Ovary (tissue), 9 donors: ENCODE measurements around the gene LAIR1. TPM values are rescaled to one million over a fixed set of nuclear protein-coding genes. Genes with fewer than 3 reads are reported as not detected.

Source experiments
- DNase-seq, 5 donors: peaks; one replicate each; pipeline ENCODE4 v3.0.0-alpha.2; 2019 to 2020
- H3K27ac ChIP-seq, 2 donors: fragments of 200-600 bp; one replicate each; pipeline versions ENCODE4 v1.5.1 to v1.8.0; 2019 to 2022
- H3K27me3 ChIP-seq: fragments of 200-600 bp; one replicate; pipeline ENCODE4 v1.8.0; 2022
- H3K36me3 ChIP-seq: fragments of 200-600 bp; sonication (generic); one replicate; pipeline ENCODE4 v1.5.1; 2019
- H3K4me1 ChIP-seq: one replicate; pipeline ENCODE4 v1.8.1; 2013; ENCODE audit warnings: mild to moderate bottlenecking, moderate library complexity; ENCODE audit not compliant: insufficient read depth
- H3K4me3 ChIP-seq: fragments of 200-600 bp; sonication (generic); one replicate; pipeline ENCODE4 v1.5.1; 2017
- H3K9me3 ChIP-seq, 2 donors: fragments of 200-600 bp in 1 of 2; sonication (generic) in 1 of 2; one replicate each; pipeline versions ENCODE4 v1.5.1 to v1.8.1; 2013 to 2019; ENCODE audit warnings: mild to moderate bottlenecking in 1 of 2, moderate library complexity in 1 of 2
- EP300 ChIP-seq: sonication (generic); formaldehyde crosslinking; IDR thresholded peaks from one replicate; pipeline ENCODE4 v1.6.1; 2017; ENCODE audit warnings: antibody characterized with exemption
- POLR2A ChIP-seq: fragments of 450-650 bp; IDR thresholded peaks from one replicate; pipeline ENCODE4 v1.6.1; 2017; ENCODE audit warnings: antibody characterized with exemption, mild to moderate bottlenecking, moderate library complexity
- WGBS, 3 donors: extraction: QIAGEN DNeasy Blood & Tissue Kit in 1 of 3; methylation state at CpG; one replicate each; pipeline versions ENCODE4 v1.1.5 to v1.1.7; 2013 to 2017; 5-methylcytosine and 5-hydroxymethylcytosine counted together
- intact Hi-C, 4 donors: fragments of 100-400 bp; cut with DNase I; formaldehyde crosslinking; loops; one replicate each; pipeline versions ENCODE4 v1.11.0 to v1.15.1; 2022 to 2023
- polyA plus RNA-seq, 2 donors: library from polyadenylated mRNA; stranded (reverse); fragments of 200-250 nt in 1 of 2; fragments of 350-450 nt in 1 of 2; fragmentation: Illumina TruSeq in 1 of 2; extraction: RNeasy Lipid Tissue Mini Kit (QIAGEN cat#74804) in 1 of 2; gene quantifications; one replicate each; pipeline ENCODE4 v1.2.3, GENCODE V29; 2013 to 2014
- total RNA-seq, 7 donors: library from RNA; depleted of rRNA in 2 of 7; stranded (reverse); fragments of >200 nt in 2 of 7; fragmentation: NEBNext Ultra II Directional in 3 of 7; extraction: Animal tissue kit (Norgen Biotek cat#: 25700) in 3 of 7; gene quantifications; one replicate each; pipeline versions ENCODE4 v1.1.0 to v1.2.4, GENCODE V29; 2016 to 2023
- TF ChIP-seq, protein P1 (sequence below), 3 donors: fragments of 450-650 bp in 2 of 3; fragments of 200-600 bp in 1 of 3; IDR thresholded peaks; one replicate each; pipeline versions ENCODE4 v1.5.1 to v1.8.0; 2016 to 2022; ENCODE audit warnings: antibody characterized with exemption in 3 of 3, mild to moderate bottlenecking in 1 of 3
- donor health status: DM: no; HTN: no; CAD: no; lungs with moderate emphysema.
- donor health status: DM: no; HTN: no; CAD: no.
- donor health status: Bipolar disorder and iron deficiency.
- donor health status: DM: yes; HTN: yes; CAD: no.
- donor health status: DM: no; HTN: no; CAD: no.
- donor health status: DM: yes; HTN: yes; CAD: no.

LAIR1 gene
- total and polyA plus RNA-seq, 9 donors, result 4.7 to 22.2 (median 6.9) TPM

DNA sequence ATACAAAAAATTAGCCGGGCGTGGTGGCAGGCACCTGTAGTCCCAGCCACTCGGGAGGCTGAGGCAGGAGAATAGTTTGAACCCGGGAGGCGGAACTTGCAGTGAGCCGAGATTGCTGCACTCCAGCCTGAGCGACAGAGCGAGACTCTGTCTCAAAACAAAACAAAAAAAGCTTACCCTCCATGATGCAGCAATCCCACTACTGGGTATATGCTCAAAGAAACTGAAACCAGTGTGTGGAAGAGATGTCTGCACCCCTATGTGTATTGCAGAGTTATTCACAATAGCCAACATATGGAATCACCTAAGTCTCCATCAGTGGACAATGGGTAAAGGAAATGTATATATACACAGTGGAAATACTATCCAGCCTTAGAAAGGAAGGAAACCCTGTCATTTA is 31.0 kb upstream of the LAIR1 start:
- TF ChIP-seq, protein P1, sequence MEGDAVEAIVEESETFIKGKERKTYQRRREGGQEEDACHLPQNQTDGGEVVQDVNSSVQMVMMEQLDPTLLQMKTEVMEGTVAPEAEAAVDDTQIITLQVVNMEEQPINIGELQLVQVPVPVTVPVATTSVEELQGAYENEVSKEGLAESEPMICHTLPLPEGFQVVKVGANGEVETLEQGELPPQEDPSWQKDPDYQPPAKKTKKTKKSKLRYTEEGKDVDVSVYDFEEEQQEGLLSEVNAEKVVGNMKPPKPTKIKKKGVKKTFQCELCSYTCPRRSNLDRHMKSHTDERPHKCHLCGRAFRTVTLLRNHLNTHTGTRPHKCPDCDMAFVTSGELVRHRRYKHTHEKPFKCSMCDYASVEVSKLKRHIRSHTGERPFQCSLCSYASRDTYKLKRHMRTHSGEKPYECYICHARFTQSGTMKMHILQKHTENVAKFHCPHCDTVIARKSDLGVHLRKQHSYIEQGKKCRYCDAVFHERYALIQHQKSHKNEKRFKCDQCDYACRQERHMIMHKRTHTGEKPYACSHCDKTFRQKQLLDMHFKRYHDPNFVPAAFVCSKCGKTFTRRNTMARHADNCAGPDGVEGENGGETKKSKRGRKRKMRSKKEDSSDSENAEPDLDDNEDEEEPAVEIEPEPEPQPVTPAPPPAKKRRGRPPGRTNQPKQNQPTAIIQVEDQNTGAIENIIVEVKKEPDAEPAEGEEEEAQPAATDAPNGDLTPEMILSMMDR (IDR thresholded peaks at IDR 0.05), result no peak
- TF ChIP-seq EP300, result no peak
- no peak for TF ChIP-seq POLR2A
- Histone ChIP-seq H3K36me3 (no peaks in the 10 kb centered on the region), H3K4me1 (no peaks in the 10 kb centered on the region), H3K27me3 (no peaks in the 10 kb centered on the region), H3K9me3 (no peaks in the 10 kb centered on the region), H3K4me3 (no peak overlapping the region), H3K27ac (no peak overlapping the region)
- intact Hi-C loops, result no loop called here
- DNase-seq, result no peak
- 74 to 88% (median 87%) methylated on average over 8 of the region's 8 CpGs for WGBS, 3 donors

DNA sequence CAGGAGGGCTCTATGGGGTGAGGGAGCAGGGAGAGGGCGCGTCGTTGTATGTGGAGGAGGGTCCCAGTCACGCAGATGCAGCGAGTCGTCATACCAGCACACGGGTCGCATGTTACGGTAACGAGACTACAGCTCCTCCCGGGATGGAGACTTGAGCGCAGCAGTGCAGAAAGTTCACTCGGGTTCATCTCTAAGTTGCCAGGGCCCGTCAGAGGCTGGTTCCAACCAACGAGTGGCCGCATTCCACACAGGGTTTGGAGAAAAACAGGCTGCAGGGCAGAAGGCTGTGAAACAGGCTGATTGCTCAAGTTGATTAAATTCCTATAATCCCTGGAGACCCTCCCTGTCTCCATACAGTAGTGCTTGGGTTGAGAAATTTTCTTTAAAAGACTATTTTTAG is 28.6 kb upstream of the LAIR1 start:
- intact Hi-C loops, result no loop called here
- WGBS, 3 donors, result 37 to 47% (median 42%) methylated on average over 16 of the region's 16 CpGs
- H3K4me1 ChIP-seq, result no peaks in the 10 kb centered on the region
- H3K27me3 ChIP-seq, result no peaks in the 10 kb centered on the region
- no peak for TF ChIP-seq POLR2A
- TF ChIP-seq EP300, result no peak
- TF ChIP-seq, protein P1 (IDR thresholded peaks at IDR 0.05), result no peak
- H3K9me3 ChIP-seq, result no peaks in the 10 kb centered on the region
- no peak overlapping the region for H3K4me3 ChIP-seq
- DNase-seq, result no peak
- H3K36me3 ChIP-seq, result no peaks in the 10 kb centered on the region
- no peak overlapping the region for H3K27ac ChIP-seq

DNA sequence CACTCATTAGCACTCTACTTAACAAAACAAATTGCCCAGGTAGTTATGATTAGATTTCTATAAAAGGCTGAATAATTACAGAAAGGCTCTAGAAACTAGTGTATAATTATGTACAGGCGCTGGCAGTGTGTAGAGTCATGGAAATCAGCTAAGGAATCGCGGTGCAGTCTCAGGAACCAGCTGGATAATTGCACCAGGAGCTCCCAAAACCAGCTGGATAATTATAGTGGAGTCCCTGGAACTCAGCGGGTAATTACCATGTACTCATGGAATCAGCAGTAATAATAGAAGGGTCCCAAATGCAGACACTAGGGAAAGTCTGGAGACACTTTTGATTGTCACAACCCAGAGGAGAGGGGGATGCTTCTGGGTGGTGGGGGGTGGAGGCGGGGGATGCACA is 27.4 kb upstream of the LAIR1 start:
- intact Hi-C loops, result no loop called here
- Histone ChIP-seq H3K4me3 (no peak overlapping the region), H3K9me3 (no peaks in the 10 kb centered on the region), H3K27me3 (no peaks in the 10 kb centered on the region), H3K36me3 (no peaks in the 10 kb centered on the region), H3K27ac (no peak overlapping the region), H3K4me1 (no peaks in the 10 kb centered on the region)
- TF ChIP-seq EP300 (no peak), POLR2A (no peak)
- TF ChIP-seq, protein P1 (IDR thresholded peaks at IDR 0.05), result no peak
- DNase-seq, result no peak
- WGBS, 3 donors, result 71 to 85% (median 72%) methylated on average over 5 of the region's 5 CpGs

DNA sequence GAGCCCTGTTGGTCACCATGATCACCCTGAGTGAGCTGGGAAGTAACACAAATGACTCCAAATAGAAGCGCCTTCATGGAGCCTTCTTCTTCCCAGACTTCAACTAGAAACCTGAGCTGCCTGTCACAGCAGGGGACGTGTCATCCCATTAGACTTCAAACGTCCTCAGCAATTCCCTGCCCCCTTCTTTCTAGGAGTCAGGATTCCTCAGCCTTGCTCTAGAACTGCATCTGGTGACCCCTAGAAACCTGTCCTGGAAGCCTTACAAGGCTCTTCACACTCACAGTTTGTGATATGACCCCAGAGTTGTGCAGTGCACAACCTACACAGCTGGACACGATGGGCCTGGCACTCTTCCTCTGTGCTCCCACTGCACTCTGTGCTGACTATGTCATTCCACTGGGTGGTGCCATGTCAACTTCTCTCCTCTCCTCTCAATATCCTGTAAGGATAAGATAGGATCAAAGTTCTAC is 26.9 kb upstream of the LAIR1 start:
- H3K27me3 ChIP-seq, result no peaks in the 10 kb centered on the region
- H3K9me3 ChIP-seq, result no peaks in the 10 kb centered on the region
- no peak for DNase-seq
- intact Hi-C loops, result no loop called here
- H3K36me3 ChIP-seq, result no peaks in the 10 kb centered on the region
- TF ChIP-seq EP300 (no peak), POLR2A (no peak)
- TF ChIP-seq, protein P1 (IDR thresholded peaks at IDR 0.05), result no peak
- no peak overlapping the region for H3K27ac ChIP-seq
- no peak overlapping the region for H3K4me3 ChIP-seq
- no peaks in the 10 kb centered on the region for H3K4me1 ChIP-seq
- WGBS, 3 donors, result 14 to 20% (median 17%) methylated on average over 4 of the region's 4 CpGs
